8988T (cell line): Measurements from ENCODE around the gene CCDC40.
A peak's percentile ranks its signal among the peaks of the same experiment; 100 is the strongest.

Experiments used
- DNase-seq: peaks from one replicate; pipeline ENCODE4 v3.0.0; 2011

Gene CCDC40

GRCh38 chr17:80146121-80147034 is 109.9 kb downstream of the CCDC40 start:
- DNase-seq: no peak

GRCh38 chr17:80147035-80147822 is 110.8 kb downstream of the CCDC40 start, which contains the start of gene EIF4A3:
EIF4A3 (minus strand) TSS chr17:80147128; CDS start chr17:80146961, 167 bp downstream.
- DNase-seq: peak; percentile 82
